GM19372 (cell line): Measurements from ENCODE around the gene KAT2A.
A peak's percentile ranks its signal among the peaks of the same experiment; 100 is the strongest.
"Not testable (repeated sequence)": the region's sequence is repeated elsewhere in the genome, so short reads cannot be mapped to it uniquely, and the experiment has no call there.

ENCODE experiments used
- ATAC-seq: cut with Tn5 transposase; IDR thresholded peaks from one replicate; pipeline ENCODE4 v1.9.1; 2021; ENCODE audit warnings: mild to moderate bottlenecking, low read depth, moderate library complexity; ENCODE audit not compliant: unreplicated experiment

The KAT2A gene

GRCh38 chr17:42120770-42121769, at the start of gene KAT2A:
Gene KAT2A, minus strand, starts transcription at chr17:42121367. Its CDS starts 63 bp downstream, at chr17:42121304.
- ATAC-seq = no peak

GRCh38 chr17:42169351-42169750, 48.2 kb upstream of the KAT2A start:
- no peak for ATAC-seq

DNA sequence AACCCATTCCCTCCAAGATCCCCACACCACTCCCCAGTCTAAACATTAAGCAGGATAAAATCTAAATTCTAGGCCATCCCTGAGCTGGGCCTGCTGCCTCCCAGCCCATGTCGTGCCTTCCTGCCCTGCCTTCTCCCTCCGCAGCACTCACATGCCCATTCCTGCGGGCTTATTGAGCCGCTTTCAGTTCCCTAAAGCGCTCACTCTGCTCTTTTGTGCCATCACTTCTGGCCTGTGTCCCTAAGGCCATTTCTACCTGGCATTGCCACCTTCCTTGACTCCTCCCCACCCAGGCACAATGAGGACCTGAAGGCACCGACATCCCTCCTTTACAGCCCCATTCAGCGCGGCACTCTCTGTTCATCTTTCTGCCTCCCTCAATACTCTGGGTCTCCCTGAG, 46.6 kb upstream of the KAT2A start:
- ATAC-seq = no peak

- no peak for ATAC-seq
These were observed 45.1 kb upstream of the KAT2A start for GRCh38 chr17:42166196-42166763.

GRCh38 chr17:42165751-42166150, 44.6 kb upstream of the KAT2A start:
- ATAC-seq = no peak

- ATAC-seq = no peak
These were observed 42.7 kb upstream of the KAT2A start for GRCh38 chr17:42163696-42164407.

DNA sequence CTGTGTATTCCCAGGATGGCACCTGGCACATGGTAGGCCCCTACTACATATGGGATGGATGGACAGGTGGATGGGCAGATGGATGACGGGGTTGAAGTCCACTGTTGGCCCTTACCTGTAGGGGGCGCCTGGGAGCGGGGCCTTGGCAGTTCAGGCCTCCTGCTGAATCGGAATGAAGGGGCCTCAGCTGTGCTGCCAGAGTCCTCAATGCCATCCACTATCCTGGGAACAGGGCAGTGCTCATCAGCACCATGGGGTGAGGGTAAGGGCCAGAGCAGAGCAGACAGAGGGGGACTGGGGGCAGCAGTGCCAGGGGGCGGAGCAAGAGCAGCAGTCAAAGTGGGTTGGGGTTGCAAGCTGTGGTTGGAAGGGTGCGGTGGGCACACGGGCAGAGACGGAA, 41.9 kb upstream of the KAT2A start:
- ATAC-seq = no peak

GRCh38 chr17:42160531-42160910, 39.4 kb upstream of the KAT2A start:
- no peak for ATAC-seq

DNA sequence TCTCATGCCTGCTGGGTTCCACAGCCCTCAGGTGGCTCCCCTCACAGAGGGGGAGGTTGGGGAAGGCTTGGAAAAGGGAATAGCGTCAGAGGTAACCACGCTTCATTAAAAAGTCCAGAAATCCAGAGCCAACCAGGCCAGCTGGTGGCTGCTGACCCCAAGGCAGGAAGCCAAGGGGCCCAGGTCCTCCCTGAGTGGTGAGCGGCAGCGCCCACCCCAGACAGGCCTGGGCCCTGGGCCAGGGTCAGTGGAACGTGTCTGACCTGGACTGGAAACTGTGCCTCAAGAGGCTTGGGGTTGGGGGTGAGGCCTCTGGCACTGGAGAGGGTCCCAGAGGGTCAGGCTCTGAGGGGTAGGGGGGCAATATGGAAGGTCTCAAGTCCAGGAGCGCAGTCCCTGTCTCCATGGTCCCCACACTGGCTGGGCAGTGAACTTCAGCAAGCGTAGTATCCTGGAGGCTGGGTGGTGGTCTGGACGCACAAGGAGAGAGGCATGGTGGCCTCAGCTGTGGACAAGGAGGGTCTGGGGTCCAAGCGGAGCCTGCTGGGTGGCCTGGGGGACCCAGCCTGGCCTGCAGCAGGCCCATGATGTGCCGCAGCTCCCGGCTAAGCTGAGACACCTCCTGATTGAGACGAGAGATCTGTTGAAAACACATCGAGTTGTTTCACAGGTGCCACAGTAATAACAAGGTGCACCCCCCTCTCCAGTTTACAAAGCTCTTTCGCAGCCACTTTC, 38.8 kb upstream of the KAT2A start:
- no peak for ATAC-seq

DNA sequence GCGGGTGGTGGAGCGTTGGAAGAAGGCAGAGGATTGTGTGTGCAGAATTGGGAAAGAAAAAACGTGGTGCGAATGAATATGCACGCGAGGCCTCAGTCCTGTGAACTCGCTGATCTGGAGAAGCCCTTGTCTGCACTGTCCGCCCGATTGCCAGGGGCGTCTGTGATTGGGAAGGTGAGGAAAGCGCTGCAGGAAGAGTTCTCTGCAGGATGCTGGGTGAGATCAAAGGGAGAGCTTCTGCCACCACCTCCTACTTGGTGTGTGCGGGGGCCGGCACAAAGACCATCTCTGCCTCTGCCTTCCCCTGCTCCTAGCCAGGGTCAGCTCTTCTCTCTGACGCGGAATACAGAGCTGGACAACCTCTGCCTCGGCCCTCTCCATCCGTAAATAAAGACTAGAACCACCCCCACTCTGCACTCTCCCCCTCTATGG, 34.5 kb upstream of the KAT2A start:
- no peak for ATAC-seq

GRCh38 chr17:42153919-42154742, 33.0 kb upstream of the KAT2A start:
- ATAC-seq = peak; percentile 6

DNA sequence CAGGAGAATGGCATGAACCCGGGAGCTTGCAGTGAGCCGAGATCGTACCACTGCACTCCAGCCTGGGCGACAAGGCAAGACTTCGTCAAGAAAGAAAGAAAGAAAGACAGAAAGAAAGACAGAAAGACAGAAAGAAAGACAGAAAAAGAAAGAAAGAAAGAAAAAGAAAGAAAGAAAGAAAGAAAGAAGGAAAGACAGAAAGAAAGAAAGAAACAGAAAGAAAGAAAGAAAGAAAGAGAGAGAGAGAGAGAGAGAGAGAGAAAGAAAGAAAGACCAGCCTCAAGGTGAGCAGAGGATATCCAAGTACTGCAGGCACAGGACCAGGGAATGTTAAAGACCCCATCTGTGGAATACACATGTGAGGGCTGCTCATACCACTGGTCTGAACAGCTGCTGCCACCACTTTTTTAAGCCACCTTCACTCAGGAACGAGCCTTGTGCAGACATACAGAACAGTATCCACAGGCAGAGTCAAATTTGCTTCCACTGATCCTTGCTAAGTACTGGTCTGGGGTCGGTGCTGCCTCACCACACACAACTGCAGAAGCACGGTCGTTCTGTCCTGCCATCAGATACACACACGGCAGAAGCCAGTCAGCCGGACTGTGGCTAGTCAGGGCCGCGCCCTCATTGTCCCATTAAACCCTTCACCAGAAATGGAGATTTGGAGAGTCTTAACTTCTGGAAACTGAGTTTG, 25.9 kb upstream of the KAT2A start:
- ATAC-seq = no peak

- not testable (repeated sequence) for ATAC-seq
These were observed 22.0 kb upstream of the KAT2A start for GRCh38 chr17:42143138-42143537.

DNA sequence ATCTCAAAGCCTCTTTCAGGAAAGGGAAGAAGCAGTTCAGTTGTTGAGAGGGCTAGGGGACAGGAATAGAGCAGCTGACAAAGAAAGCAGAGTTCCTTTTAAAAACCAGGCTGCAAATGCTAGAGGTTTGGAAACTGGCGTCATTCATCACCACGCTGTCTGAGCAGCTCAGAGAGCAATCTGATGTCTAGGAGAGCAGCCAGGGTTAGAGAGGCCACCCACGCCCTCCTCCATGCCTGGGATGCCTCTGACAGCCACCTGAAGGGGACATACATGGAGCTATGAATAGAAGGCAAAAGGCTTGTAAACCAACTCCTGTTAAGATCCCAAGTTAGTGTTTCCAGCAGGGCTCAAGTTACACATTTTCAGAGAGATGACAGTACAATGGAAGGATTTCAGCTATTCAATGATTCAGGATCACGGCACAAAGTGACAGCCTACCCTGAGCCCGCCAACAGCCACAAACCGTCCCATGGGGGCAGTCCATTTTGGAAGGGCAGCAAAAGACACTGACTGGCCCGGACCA, 21.3 kb upstream of the KAT2A start:
- no peak for ATAC-seq

DNA sequence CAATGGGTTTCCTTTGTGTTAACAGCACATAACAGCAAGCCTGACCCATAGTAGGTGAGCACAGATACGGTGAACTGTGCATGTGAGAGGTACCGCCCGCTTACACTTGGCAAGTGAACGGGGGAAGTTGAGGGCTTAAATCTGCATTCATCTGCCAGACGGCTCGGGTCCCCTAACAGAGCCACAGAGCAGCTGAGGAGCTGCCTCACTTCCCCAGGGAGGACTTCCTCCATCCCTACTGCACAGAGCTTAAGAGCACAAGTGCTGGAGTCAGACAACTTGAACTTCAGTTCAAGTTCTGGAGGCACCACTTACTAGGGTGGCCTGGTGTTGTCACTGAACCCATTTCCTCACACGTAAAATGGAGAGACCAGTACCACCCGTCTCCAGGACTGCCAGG, 20.2 kb upstream of the KAT2A start:
- no peak for ATAC-seq

- ATAC-seq = not testable (repeated sequence)
These were observed 19.5 kb upstream of the KAT2A start for GRCh38 chr17:42140690-42141089.

- no peak for ATAC-seq
These were observed 17.8 kb upstream of the KAT2A start for GRCh38 chr17:42138749-42139492.

DNA sequence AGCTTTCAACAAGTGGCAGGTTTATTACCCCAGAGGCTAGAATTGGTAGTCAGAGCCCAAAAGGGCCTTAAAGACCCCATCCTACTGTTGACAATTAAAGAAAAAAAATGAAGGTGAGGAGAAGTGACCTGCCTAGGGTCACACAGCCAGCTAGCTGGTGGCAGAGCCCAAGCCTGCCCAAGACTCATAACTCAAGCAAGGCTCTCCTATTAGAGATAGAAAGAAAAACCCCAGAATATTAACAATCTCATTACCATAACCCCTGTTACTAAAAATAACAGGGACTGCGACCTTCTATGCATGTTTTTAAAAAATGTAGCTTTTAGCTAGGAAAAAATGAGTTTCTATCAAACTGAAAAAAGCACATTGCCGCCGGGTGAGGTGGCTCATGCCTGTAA, 15.5 kb upstream of the KAT2A start:
- ATAC-seq = no peak
